ENCODE measurements around the gene TLCD4.
A peak's percentile ranks its signal among the peaks of the same experiment; 100 is the strongest.
"Not testable (repeated sequence)": the region's sequence is repeated elsewhere in the genome, so short reads cannot be mapped to it uniquely, and the experiment has no call there.

The TLCD4 gene, protein sequence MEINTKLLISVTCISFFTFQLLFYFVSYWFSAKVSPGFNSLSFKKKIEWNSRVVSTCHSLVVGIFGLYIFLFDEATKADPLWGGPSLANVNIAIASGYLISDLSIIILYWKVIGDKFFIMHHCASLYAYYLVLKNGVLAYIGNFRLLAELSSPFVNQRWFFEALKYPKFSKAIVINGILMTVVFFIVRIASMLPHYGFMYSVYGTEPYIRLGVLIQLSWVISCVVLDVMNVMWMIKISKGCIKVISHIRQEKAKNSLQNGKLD

DNA sequence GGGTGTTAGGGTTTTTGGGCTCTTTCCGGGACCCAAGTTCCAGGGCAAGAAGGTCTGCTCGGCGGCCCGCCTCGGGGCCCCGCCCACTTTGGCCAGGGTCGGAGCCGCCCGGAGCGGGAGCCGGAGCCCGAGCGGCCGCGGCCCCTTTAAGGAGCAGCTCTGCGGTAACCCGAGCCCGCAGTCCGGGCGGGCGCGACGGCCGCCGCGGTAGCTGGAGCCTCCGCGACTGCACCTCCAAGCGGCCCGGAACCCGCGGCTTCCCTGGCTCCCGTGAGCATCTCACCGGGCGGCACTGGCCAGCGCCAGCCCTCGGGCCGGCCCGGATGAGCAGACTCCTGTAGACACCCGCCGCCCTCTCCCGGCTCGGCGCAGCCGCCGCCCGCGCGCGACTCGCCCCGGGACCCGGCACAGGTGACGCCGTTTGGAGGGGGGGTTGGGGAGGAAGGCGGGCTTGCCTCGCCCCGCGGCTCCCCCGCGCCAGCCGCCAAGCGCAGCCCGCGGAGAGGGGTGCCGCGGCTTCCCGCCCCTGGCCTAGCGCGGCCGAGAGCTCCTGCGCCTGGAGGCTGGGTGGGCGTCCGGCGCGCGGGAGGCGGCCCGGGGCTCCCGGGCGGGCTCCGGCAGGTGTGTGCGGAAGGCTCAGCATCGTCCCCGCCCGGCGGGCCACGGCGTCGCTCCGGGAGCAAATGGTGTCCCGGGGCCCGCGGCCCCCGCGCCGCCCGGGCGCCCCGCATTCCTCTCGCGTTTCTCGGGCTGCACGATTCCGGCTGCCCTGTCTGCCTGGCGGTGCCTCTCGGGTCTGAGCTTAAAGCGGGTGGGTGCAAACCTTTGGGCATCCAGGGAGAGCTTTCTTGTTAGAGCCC is at the start of gene TLCD4:
TLCD4 (plus strand) TSS at position 149 of the 860 bp plus-strand sequence. CDS start 26,547 bp downstream, outside the sequence.
- peak; percentile 7 to 15 for DNase-seq (ENCODE audit: low read depth in 1 of 2, low spot score in 1 of 2)

DNA sequence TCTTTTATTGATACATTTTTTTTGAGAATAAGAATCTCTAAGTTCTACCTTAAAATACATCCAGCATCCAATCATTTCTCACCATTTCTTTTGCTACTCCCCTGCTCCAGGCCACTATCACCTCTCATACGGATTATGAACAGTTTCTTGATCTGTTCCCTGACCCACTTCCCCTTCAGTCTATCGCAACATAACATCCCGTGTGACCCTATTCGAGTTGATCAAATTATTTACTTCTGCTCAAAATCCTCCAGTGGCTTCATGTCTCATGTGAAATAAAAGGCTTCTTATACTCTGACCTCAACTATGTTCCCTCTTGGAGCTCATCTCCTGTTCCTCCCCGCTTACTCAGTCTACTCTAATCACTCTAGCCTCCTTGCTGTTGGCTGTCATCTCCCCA is 49.6 kb upstream of the TLCD4 start:
- no peak for DNase-seq (ENCODE audit: low read depth in 1 of 2, low spot score in 1 of 2)

DNA sequence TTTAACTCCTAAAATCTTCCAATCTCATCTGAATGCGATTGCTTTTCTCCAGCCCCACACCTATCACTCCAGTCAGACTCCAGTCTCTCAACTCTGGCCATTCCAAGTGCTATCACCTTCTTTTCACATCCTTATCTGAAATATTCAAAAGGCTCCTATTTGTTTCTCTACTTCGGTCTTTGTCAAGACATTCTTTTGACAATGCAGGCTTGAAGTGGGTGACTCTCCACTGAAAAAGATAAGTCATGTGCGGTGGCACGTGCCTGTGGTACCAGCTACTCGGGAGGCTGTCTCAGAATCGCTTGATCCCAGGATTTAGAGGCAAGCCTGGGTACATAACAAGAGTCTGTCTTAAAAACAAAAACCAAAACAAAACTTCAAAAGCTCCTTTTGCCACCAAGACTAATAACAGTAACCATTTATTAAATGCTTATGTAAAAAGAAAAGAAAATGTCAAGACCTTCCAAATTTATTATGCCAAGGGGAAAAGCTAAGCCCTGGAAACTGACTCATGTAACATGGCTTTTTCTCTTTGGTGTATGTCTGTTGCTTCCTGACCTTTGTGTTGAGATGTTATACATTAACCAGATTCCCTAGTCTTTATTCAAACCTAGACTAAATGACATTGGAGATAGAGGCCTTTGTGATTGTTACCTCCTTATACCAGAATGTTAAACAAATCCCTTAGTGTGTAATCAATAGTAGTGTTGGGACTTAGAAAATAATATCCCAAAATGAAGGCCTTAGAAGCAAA is 48.0 kb upstream of the TLCD4 start:
- DNase-seq (ENCODE audit: low read depth in 1 of 2, low spot score in 1 of 2), result no peak

DNA sequence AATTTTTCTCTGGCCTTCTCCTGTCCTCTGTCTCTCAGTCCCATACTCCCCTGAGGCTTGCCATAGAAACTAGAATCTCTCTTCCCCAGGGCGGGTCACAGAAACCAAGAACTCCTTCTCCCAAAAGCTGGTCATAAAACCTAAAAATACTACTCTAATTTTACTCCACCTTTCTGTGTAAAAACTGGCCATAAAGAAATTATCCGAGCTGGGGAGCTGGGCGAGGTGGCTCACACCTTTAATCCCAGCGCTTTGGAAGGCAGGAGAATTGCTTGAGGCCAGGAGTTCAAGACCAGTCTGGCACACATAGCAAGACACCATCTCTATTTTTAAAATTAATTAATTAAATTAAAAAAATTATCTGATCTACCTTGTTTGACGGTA is 47.5 kb upstream of the TLCD4 start:
- no peak for DNase-seq (ENCODE audit: low read depth in 1 of 2, low spot score in 1 of 2)

DNA sequence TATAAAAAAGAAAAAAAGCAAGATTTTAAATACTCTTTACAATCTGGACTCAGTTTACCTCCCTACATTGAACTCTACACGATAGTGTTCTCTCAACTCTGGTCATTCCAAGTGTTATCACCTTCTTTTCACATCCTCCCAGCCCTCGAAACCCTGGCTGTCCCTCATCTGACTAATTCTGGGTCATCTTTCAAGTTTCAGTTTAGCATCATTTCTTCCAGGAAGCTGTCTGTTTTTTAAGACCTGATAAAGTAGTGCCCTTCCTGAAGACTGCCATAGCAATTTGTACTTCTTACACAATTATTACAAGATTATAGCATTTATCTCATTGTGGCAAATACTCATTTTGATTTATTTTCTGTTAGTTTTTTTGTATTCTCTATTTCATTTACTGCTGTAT is 45.6 kb upstream of the TLCD4 start:
- DNase-seq (ENCODE audit: low read depth in 1 of 2, low spot score in 1 of 2), result no peak

DNA sequence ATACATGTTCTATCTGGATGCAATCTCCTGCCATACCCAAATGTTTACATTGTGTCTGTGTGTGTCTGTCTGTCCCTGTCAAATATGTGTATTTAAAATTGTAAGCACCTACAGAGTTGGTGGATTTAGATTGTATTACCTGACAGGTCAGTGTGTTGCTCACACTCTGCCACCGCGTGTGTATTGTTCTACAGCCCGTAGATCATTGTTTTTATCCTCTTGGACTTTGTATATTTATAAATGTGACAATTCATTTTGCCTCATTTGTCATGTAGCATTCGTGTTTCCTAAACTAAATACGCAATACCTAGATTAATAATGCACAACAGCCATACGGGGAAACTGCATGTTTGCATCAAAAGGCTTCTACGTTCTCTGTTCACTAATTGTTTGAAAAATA is 45.0 kb upstream of the TLCD4 start:
- no peak for DNase-seq (ENCODE audit: low read depth in 1 of 2, low spot score in 1 of 2)

DNA sequence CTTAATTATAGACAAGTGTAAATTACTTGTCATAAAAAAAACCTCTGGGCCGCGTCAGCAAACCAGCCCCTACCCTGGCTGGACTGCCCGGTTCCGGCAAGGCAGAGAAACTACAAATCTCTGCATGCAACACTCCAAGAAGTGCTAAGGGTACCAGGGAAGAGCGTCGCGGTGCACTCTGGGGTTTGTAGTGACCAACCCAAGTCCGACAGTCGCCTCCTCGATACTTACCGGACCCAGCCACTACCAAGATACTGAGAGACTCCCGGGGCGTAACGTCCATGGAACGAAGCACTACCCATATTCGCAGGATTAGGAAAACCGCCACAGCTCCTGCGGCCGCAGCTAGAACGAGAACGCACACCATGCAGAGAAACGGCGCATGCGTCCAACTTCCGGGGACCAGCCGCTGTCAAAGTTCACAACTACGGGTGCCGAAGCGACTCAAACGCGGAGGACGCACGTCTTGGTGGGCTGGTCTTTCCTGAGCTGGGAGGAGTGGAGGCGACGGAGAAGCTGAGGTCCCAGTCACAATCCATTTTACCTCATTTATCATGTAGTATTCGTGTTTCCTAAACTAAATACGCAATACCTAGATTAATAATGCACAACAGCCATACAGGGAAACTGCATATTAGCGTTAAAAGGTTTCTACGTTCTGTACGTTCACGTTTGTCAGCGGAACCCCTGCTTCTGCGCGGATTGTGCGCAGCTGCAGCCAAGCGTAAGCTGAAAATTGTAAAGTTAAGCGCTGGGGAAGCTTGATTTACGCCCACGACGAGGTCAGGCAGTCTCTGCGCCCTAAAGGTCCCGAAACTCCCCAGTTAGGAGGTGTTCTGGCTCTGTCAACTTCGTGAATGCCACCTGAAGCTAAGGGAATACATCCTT is 44.4 kb upstream of the TLCD4 start, which contains the start of gene ALG14:
ALG14 (minus strand) TSS at position 420 of the 888 bp plus-strand sequence; CDS start at position 367, 53 bp downstream.
- DNase-seq (ENCODE audit: low read depth in 1 of 2, low spot score in 1 of 2), result peak; percentile 81 to 86

DNA sequence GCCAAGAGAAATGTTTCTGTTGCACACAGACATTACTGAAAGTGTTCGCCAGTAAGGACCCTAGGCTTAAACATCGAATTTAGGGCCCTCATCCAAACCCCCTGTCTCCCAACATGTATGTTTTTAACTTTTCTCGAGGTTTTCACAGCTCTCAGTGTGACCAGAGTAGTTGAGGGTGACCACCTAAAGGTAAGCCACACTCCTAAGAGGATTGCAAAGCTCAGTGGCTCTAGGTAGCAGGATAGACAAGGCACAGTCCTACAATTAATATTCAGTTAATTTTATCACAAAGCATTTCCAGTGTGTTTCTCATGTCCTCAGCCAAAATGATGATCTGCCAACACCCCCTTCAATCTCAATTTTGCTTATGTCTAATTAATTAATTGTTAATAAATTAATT is 43.7 kb upstream of the TLCD4 start:
- no peak for DNase-seq (ENCODE audit: low read depth in 1 of 2, low spot score in 1 of 2)

DNA sequence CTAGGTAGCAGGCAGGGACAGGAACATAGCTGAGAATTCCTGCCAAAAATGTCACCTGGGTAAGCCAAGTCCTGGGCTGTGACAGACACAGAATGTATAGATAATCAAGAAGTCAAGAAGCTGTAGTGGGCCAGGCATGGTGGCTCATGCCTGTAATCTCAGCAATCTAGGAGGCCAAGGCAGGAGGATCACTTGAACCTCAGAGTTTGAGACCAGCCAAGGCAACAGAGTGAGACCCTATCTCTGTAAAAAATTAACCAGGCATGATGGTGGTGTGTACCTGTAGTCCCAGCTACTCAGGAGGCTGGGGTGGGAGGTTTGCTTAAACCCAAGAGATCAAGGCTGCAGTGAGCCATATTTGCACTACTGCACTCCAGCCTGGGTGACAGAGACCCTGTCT is 41.1 kb upstream of the TLCD4 start:
- DNase-seq (ENCODE audit: low read depth in 1 of 2, low spot score in 1 of 2), result no peak

DNA sequence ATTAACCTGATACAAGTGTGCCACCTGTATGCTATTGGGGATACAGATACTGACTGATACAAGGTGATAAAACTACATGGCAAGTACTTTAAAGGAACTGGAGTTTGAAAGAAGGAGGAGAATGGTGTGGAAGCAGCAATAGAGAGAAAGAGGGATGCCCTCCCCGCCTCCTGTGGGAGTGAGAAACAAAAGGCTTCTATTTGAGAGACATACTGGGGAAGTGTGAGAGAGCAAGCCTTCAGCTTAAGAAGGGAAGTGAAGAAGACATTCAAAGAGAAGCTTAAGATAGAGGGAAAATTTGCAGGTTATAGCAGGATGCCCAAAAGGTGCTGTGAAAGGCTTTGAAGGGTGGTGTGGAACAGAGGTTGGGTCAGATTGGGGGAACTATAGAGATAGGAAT is 36.7 kb upstream of the TLCD4 start:
- no peak for DNase-seq (ENCODE audit: low read depth in 1 of 2, low spot score in 1 of 2)

DNA sequence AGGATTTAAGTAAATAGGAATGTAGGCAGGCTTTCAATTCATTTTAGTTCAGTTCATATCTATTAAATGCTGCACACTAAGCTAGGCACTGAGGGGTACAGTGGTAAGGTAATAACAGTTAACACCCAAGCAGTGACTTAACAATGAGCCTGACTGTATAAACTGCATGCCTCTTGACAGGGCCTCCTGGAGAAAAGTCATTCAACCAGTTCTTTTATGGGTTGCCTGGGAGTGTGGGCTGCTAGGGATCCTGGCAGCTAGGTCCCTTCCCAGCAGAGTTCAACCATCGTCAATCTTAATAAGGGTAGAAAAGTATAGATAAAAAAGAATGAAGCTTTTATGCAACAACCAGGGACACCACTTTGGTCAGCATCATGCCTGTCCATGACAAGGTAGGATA is 36.3 kb upstream of the TLCD4 start:
- no peak for DNase-seq (ENCODE audit: low read depth in 1 of 2, low spot score in 1 of 2)

DNA sequence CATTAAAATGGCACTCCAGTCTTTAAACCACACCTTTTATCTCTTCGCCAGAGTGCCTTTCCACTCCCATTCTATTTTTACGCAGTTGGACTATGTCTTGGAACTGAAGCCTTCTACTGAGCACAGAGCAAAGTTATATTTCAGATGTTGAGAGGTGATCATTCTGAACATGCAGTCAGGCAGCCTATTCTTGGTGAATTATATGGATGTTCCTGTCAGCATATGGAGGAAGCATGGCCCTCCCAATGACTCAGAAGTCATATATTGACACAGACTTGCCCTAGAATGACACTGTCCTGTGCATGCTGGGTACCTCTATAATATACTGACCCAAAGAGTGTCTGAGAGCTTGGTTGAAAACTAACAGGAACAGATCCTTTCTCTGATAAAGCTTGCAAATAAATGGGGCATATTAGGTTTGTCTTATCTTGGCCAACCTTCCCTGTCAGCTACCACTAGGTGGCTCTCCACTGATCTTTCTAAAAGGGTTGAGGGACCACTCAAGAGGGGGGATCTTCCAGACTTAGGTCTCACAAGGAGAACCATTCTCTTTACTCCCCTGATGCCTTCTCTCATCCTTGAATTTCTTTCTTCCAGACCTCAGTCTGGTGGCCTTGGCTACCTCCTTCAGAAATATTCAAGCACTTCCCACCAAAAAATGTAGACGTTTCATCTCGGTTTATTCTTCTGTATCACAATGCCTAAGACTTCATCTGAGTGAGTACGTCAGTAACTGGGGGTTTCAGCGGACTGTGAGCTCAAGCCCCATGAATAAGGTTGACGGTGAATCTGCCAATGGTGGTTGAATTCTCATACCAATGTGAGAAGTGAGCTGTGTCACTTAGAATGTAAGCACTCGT is 32.6 kb upstream of the TLCD4 start:
- DNase-seq (ENCODE audit: low read depth in 1 of 2, low spot score in 1 of 2), result no peak

DNA sequence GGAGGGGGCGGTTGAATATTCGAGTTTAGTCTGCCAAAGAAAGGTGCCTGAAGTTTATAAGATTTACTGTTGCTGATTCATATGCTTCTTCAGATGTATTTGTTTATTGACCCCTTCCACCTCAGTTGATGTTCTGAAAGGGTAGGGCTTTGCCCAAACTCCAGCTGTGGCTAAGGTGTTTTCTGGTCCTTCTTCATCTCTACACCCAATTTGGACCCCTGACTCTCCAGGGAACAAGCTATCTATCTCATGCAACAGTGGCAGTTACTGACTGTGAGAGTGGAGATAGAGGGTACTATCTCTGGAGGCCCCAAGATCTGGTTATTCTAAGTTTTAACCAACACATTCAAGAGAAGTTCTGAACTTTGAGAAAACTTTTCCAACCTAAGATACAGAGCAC is 31.8 kb upstream of the TLCD4 start:
- DNase-seq (ENCODE audit: low read depth in 1 of 2, low spot score in 1 of 2), result no peak

DNA sequence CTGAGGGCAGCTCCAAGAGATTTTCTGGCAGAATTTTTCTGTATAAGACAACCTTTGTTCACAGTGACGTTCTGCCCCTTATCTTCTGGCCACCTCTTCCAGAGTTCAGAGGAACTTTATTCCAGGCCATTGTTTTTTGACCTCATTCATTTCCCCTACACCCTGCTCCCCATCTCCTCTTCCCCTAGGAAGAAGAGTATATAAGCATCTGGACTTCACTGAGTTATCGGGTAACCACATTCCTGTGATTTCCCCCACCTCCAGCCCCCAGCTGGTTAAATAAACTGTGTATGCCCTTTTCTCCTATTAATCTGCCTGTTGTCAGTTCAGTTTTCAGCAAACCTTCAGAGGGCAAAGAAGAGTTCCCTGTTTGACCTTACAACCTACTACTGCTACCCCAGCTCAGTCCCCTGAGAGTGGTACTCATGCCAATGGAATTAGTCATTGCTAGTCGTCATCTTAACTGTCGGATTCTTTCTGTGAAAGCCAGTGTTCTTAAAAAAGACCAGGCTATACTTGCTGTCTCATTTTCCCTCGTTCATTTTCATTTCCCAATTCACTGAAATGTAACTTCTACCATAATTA is 30.1 kb upstream of the TLCD4 start:
- no peak for DNase-seq (ENCODE audit: low read depth in 1 of 2, low spot score in 1 of 2)

DNA sequence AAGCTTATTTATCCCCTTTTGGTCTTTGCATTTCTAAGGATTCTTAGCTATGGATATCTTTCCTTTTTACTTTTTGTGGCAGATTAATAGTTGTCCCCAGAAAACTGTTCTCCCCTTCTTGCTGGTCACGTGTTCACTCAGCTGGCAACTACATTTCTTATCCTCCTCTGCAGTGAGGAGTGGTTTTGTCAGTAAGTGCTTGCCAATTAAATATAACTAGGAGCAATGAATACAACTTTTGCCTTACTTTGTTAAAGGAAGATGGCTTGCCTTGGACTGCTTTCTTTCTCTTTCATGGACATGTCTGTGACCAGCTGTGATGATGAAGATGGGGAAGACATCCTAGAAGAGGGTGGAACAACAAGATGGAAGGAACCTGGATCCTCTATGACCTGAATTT is 28.9 kb upstream of the TLCD4 start:
- no peak for DNase-seq (ENCODE audit: low read depth in 1 of 2, low spot score in 1 of 2)

DNA sequence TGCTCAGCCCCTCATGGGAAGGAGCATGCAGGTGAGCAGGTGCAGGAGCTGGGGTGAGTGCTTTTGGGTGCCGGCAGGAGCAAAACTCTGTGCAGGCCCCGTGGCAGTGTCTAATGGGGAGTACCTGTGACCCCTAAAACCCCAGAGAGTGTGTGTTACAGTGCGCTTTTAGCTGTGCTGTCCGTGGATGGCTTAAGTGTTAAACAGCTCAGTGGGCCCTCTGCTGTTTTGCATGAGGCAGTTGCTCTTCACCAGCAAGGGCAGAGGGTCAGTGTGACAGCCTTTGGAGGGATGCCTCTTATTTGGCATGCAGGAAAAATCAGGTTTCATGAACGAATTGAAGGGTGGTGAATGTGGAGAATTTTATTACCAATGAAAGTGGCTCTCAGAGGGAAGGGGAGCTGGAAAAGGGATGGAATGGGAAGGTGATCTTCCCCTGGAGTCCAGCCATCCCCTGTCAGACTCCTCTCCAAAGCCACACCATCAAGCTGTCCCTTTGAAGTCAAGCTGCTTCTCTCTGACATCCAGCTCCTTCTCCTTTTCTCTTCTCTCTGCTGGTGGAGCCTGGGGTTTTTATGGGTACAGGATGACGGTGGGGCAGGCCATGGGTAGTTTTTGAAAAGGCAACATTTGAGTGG is 27.4 kb upstream of the TLCD4 start:
- no peak for DNase-seq (ENCODE audit: low read depth in 1 of 2, low spot score in 1 of 2)

DNA sequence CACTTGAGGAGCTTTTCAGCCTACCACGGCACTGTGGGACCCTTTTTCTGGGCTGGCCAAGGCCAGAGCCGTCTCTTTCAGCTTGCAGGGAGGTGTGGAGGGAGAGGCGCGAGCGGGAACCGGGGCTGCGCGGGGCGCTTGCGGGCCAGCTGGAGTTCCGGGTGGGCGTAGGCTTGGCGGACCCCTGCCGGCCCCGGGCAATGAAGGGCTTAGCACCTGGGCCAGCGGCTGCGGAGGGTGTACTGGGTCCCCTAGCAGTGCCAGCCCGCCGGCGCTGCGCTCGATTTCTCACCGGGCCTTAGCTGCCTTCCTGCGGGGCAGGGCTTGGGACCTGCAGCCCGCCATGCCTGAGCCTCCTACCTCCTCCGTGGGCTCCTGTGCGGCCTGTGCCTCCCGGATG is 25.9 kb upstream of the TLCD4 start:
- not testable (repeated sequence) for DNase-seq (ENCODE audit: low read depth in 1 of 2, low spot score in 1 of 2)

DNA sequence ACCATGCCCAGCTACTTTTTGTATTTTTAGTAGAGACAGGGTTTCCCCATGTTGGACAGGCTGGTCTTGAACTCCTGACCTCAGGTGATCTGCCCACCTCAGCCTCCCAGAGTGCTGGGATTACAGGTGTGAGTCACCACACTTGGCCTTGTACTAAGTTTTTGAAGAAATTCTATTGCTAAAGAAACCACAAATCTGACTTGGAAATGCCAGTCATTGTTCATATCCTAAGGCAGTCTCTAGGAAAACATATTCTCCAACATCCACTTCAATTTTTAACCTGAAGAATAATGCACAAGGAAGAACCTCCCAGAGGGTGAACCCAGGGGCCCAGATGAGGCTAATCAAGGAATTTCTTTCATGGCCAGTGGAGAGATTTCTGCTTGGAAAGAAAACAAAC is 24.3 kb upstream of the TLCD4 start:
- DNase-seq (ENCODE audit: low read depth in 1 of 2, low spot score in 1 of 2), result not testable (repeated sequence)

DNA sequence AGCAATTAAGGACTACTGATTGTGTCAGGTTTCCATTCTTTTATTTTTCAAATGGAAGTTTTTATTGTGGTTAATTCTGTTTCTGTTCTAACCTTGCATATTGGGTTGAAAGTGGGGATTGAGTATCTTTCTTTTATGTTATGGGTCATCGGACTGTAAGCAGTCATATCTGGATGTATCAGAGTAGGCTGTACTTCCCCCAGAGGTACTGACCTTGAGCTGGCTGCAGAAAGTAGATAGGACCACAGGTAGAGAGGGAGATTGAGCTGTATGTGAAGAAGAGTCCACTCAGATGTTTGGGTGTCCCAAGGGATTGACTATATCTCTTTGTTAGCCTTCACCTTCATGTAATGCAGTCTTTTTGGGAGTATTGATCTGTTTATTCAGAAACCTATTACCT is 23.9 kb upstream of the TLCD4 start:
- no peak for DNase-seq (ENCODE audit: low read depth in 1 of 2, low spot score in 1 of 2)

Data from activated T-helper 1 cell treated with anti-CD3 and anti-CD28 coated beads, Interleukin-2, amount 50 U/mL, for 16 hours (primary cell).